Astrocyte of the cerebellum (primary cell): ENCODE data around the gene CSAG1.
"Not testable (repeated sequence)": the region's sequence is repeated elsewhere in the genome, so short reads cannot be mapped to it uniquely, and the experiment has no call there.

Source experiments
- DNase-seq: peaks from one replicate; pipeline ENCODE4 v3.0.0-alpha.2; 2011; ENCODE audit warnings: low read depth
- H3K4me3 ChIP-seq: 2 replicates; pipeline ENCODE4 v1.5.1; 2011; ENCODE audit warnings: mild to moderate bottlenecking, low read depth, low read length, moderate library complexity
- CTCF ChIP-seq: IDR thresholded peaks from 2 replicates; pipeline ENCODE4 v1.5.1; 2012; ENCODE audit warnings: low read length, low read depth, moderate library complexity, mild to moderate bottlenecking; ENCODE audit errors: missing control alignments
- in situ Hi-C: cut with HindIII; loops from 2 replicates; pipeline ENCODE4 v1.10.0; 2017; ENCODE audit warnings: low sequenced_read_pairs

Gene CSAG1

DNA sequence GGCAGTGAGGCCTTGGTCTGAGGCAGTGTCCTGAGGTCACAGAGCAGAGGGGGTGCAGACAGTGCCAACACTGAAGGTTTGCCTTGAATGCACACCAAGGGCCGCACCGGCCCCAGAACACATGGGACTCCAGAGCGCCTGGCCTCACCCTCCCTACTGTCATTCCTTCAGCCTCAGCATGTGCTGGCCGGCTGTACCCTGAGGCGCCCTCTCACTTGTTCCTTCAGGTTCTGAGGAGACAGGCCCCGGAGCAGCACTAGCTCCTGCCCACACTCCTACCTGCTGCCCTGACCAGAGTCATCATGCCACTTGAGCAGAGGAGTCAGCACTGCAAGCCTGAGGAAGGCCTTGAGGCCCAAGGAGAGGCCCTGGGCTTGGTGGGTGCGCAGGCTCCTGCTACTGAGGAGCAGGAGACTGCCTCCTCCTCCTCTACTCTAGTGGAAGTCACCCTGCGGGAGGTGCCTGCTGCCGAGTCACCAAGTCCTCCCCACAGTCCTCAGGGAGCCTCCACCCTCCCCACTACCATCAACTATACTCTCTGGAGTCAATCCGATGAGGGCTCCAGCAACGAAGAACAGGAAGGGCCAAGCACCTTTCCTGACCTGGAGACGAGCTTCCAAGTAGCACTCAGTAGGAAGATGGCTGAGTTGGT, 2.5 kb upstream of the CSAG1 start:
- in situ Hi-C loops, result no loop called here
- TF ChIP-seq CTCF, result no peak
- no peak overlapping the region for H3K4me3 ChIP-seq
- DNase-seq, result no peak

GRCh38 chrX:152735101-152735500, 1.6 kb upstream of the CSAG1 start:
- TF ChIP-seq CTCF, result no peak
- in situ Hi-C loops, result no loop called here
- no peak for DNase-seq
- no peak overlapping the region for H3K4me3 ChIP-seq

GRCh38 chrX:152734143-152734858, 780 bp upstream of the CSAG1 start:
- DNase-seq, H3K4me3 ChIP-seq, in situ Hi-C loops: not testable (repeated sequence)

- DNase-seq, result no peak
- no peak for TF ChIP-seq CTCF
- in situ Hi-C loops, result no loop called here
- no peak overlapping the region for H3K4me3 ChIP-seq
Observed at GRCh38 chrX:152725409-152725808, 8.1 kb downstream of the CSAG1 start.

- DNase-seq, result not testable (repeated sequence)
Observed at GRCh38 chrX:152713815-152714787, 19.4 kb downstream of the CSAG1 start, which contains the start of gene MAGEA2B. TSS of gene MAGEA2B (plus strand) at chrX:152714628. CDS start at chrX:152717107, 2,479 bp downstream.

DNA sequence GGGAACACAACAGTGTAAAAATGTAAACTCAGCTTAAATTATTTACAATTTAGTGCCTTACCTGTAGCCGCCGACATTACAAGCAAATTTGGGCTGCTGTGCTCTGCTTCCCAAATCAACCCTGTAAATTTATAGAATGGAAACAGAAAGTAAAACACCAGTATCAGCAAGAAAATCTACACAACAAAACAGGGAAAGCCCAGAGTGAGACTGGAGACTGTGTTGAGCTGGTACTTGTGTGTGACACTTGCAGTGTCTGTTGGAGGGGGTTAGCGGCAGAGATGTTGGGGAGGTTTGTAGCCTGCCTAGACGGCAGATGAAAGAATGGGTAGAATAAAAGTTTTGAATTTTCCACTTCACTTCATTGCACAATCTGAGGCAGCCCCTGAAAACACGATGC, 20.3 kb downstream of the CSAG1 start:
- in situ Hi-C loops, H3K4me3 ChIP-seq, DNase-seq: not testable (repeated sequence)

More at GRCh38 chrX:152713815-152714787, 19.4 kb downstream of the CSAG1 start, which contains the start of gene MAGEA2B:
- in situ Hi-C loops, H3K4me3 ChIP-seq: not testable (repeated sequence)

GRCh38 chrX:152709173-152709572, 24.3 kb downstream of the CSAG1 start, which contains the start of gene CSAG2:
TSS of gene CSAG2 (minus strand) at chrX:152709273. CDS start at chrX:152709112, 161 bp downstream.
- not testable (repeated sequence) for H3K4me3 ChIP-seq

GRCh38 chrX:152706500-152706899, 27.0 kb downstream of the CSAG1 start:
- H3K4me3 ChIP-seq, result not testable (repeated sequence)

More at GRCh38 chrX:152709173-152709572, 24.3 kb downstream of the CSAG1 start, which contains the start of gene CSAG2:
- in situ Hi-C loops, DNase-seq: not testable (repeated sequence)

DNA sequence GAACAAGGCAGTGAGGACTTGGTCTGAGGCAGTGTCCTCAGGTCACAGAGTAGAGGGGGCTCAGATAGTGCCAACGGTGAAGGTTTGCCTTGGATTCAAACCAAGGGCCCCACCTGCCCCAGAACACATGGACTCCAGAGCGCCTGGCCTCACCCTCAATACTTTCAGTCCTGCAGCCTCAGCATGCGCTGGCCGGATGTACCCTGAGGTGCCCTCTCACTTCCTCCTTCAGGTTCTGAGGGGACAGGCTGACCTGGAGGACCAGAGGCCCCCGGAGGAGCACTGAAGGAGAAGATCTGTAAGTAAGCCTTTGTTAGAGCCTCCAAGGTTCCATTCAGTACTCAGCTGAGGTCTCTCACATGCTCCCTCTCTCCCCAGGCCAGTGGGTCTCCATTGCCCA, 33.1 kb downstream of the CSAG1 start:
- in situ Hi-C loops, result not testable (repeated sequence)

More at GRCh38 chrX:152706500-152706899, 27.0 kb downstream of the CSAG1 start:
- DNase-seq, in situ Hi-C loops: not testable (repeated sequence)

GRCh38 chrX:152697952-152698931, 35.3 kb downstream of the CSAG1 start, which contains the start of gene MAGEA3:
TSS of gene MAGEA3 (plus strand) at chrX:152698794. CDS start at chrX:152700833, 2,039 bp downstream.
- H3K4me3 ChIP-seq, DNase-seq, in situ Hi-C loops: not testable (repeated sequence)

More for the DNA sequence above, 33.1 kb downstream of the CSAG1 start:
- H3K4me3 ChIP-seq, DNase-seq: not testable (repeated sequence)

DNA sequence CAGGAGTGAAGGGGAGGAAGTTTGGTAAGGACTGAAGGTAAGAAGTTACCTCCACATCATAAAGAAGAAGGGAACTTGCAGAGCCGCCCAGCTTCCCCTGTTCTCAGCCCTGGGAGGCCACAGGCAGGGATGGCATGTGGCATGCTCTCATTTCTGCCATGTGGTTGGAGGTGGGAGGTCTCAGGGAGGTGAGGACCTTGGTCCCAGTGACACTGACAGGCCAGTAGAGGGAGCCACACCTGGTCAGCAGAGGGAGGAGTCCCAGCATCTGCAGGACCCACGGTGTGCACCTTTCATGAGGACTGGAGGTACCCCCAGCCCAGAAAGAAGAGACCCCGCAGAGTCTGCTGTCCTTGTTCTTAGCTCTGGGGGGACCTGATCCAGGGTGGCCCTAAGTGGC, 52.5 kb downstream of the CSAG1 start:
- in situ Hi-C loops, H3K4me3 ChIP-seq, DNase-seq: not testable (repeated sequence)
